NCI-H774 (cell line): Measurements from ENCODE around the gene MRPL36.

ENCODE experiments used
- DNase-seq: peaks from one replicate; lab custom pipeline; 2025; lab: John Stamatoyannopoulos, UW

MRPL36 gene

GRCh38 chr5:1749346-1750124 is 50.1 kb downstream of the MRPL36 start:
- DNase-seq = no peak

- DNase-seq = no peak
Observed at GRCh38 chr5:1748845-1749244, 50.8 kb downstream of the MRPL36 start.
